Measurements from ENCODE around the gene NTHL1. TPM values are rescaled to one million over a fixed set of nuclear protein-coding genes. Genes with fewer than 3 reads are reported as not detected.

NTHL1 gene
- total and polyA plus RNA-seq, 2 donors (not counting 3 experiments of a cell fraction or from before 2014, with no cell fraction given): 39.8 to 65.8 TPM

GRCh38 chr16:2008631-2009163 is 38.9 kb downstream of the NTHL1 start:
- Histone ChIP-seq H3K9ac (replicated peaks; ENCODE audit: extremely low read depth, insufficient read depth, low read length) (peak overlapping the region; percentile 89), H3K4me1 (ENCODE audit: control insufficient read depth, extremely low read depth, insufficient read depth, low read length) (peaks cover 48% of the 10 kb centered on the region), H3K9me1 (replicated peaks; ENCODE audit: control insufficient read depth, extremely low read depth, insufficient read depth, low read length) (no peaks in the 10 kb centered on the region), H4K20me1 (replicated peaks; ENCODE audit: control insufficient read depth, extremely low read depth, insufficient read depth, low read length) (no peaks in the 10 kb centered on the region), H3K9me3 (replicated peaks; ENCODE audit: control insufficient read depth, insufficient read depth, low read length) (no peaks in the 10 kb centered on the region), H3K27ac (ENCODE audit: insufficient read depth, low read depth, low read length) (peak overlapping the region; percentile 82), H3K79me2 (ENCODE audit: control insufficient read depth, insufficient read depth, low read length) (peaks cover 60% of the 10 kb centered on the region), H3K4me3 (replicated peaks in 1 of 3; ENCODE audit: insufficient read depth in 1 of 3, low read depth in 1 of 3, low read length in 3 of 3) (peak overlapping the region; percentile 71 to 76 (median 72)), H2AFZ (ENCODE audit: low read depth, low read length) (no peak overlapping the region), H3K27me3 (ENCODE audit: control insufficient read depth in 2 of 2, insufficient read depth in 2 of 2, low read length in 2 of 2) (no peaks in the 10 kb centered on the region), H3K36me3 (ENCODE audit: control insufficient read depth in 2 of 2, extremely low read depth in 1 of 2, insufficient read depth in 2 of 2, low read length in 2 of 2) (no peaks in the 10 kb centered on the region), H3K4me2 (ENCODE audit: insufficient read depth, low read length) (peak overlapping the region; percentile 92)
- intact Hi-C loops (cut with micrococcal nuclease) (loop anchor here (1.0 to 2.0 kb wide), 2 partner anchors 44 to 147 kb away; partner anchors contain the start of genes RPS2 and TRAF7), dilution Hi-C loops (cut with MboI; ENCODE audit: extremely low pct_ligation_motif_present, low sequenced_read_pairs) (no loop called here)
- TF ChIP-seq POLR2A (IDR thresholded peaks at IDR 0.05; ENCODE audit: low read depth, low read length): no peak
- TF ChIP-seq POLR2AphosphoS5 (IDR thresholded peaks at IDR 0.05; ENCODE audit: insufficient read depth, low read depth, low read length): no peak
- no peak for TF ChIP-seq GATA2 (IDR thresholded peaks at IDR 0.05; ENCODE audit: insufficient read depth, insufficient read length, low read depth, low read length)
- no peak for TF ChIP-seq JUN (IDR thresholded peaks at IDR 0.05; ENCODE audit: borderline replicate concordance, insufficient read depth, insufficient read length, low read depth)
- no peak for TF ChIP-seq FOS (IDR thresholded peaks at IDR 0.05; ENCODE audit: borderline replicate concordance, insufficient read depth, low read length)
- peak; percentile 36 for DNase-seq (ENCODE audit: low read depth, low spot score)
- BruUV-seq (replicated peaks): no TSS peak
- FAIRE-seq: peak; percentile 56
- ChIA-PET CTCF (interaction anchor here (1.4 to 2.7 kb wide), 3 partner anchors 14 to 147 kb away, joined by 3 to 28 read pairs (median 10); partner anchors contain the start of gene TRAF7), POLR2A (interaction anchor here (0.6 to 1.0 kb wide), 2 partner anchors 14 to 138 kb away, joined by 3 to 4 read pairs; no protein-coding TSS in a partner anchor)

- POLR2A ChIA-PET: interaction anchor here (0.6 to 1.0 kb wide), 2 partner anchors 139 to 147 kb away, joined by 3 read pairs; partner anchors contain the start of gene TRAF7
- peaks cover 66% of the 10 kb centered on the region for H3K79me2 ChIP-seq (ENCODE audit: control insufficient read depth, insufficient read depth, low read length)
- peak overlapping the region; percentile 82 for H3K27ac ChIP-seq (ENCODE audit: insufficient read depth, low read depth, low read length)
- H3K4me1 ChIP-seq (ENCODE audit: control insufficient read depth, extremely low read depth, insufficient read depth, low read length): peaks cover 48% of the 10 kb centered on the region
- H2AFZ ChIP-seq (ENCODE audit: low read depth, low read length): no peak overlapping the region
- H3K27me3 ChIP-seq (ENCODE audit: control insufficient read depth in 2 of 2, insufficient read depth in 2 of 2, low read length in 2 of 2): no peaks in the 10 kb centered on the region
- peak overlapping the region; percentile 92 for H3K4me2 ChIP-seq (ENCODE audit: insufficient read depth, low read length)
- peak overlapping the region; percentile 89 for H3K9ac ChIP-seq (replicated peaks; ENCODE audit: extremely low read depth, insufficient read depth, low read length)
- intact Hi-C loops (cut with micrococcal nuclease) (loop anchor here (1.0 to 2.0 kb wide), 2 partner anchors 43 to 147 kb away; partner anchors contain the start of genes RPS2 and TRAF7), dilution Hi-C loops (cut with MboI; ENCODE audit: extremely low pct_ligation_motif_present, low sequenced_read_pairs) (no loop called here)
- CTCF ChIA-PET: interaction anchor here (0.8 to 2.7 kb wide), 8 partner anchors 8 to 147 kb away, joined by 3 to 28 read pairs (median 4); partner anchors contain the start of gene TRAF7
- H4K20me1 ChIP-seq (replicated peaks; ENCODE audit: control insufficient read depth, extremely low read depth, insufficient read depth, low read length): no peaks in the 10 kb centered on the region
- peak overlapping the region; percentile 71 to 76 (median 72) for H3K4me3 ChIP-seq (replicated peaks in 1 of 3; ENCODE audit: insufficient read depth in 1 of 3, low read depth in 1 of 3, low read length in 3 of 3)
- no peaks in the 10 kb centered on the region for H3K9me3 ChIP-seq (replicated peaks; ENCODE audit: control insufficient read depth, insufficient read depth, low read length)
- H3K9me1 ChIP-seq (replicated peaks; ENCODE audit: control insufficient read depth, extremely low read depth, insufficient read depth, low read length): no peaks in the 10 kb centered on the region
- FAIRE-seq: peak; percentile 73
- TF ChIP-seq MAX (IDR thresholded peaks at IDR 0.05; ENCODE audit: insufficient read depth, insufficient read length) (no peak), POLR2A (IDR thresholded peaks at IDR 0.05; ENCODE audit: low read depth, low read length) (peak; percentile 59), MYC (IDR thresholded peaks at IDR 0.05; ENCODE audit: low read depth, low read length) (no peak), EZH2 (IDR thresholded peaks at IDR 0.05; ENCODE audit: borderline replicate concordance, low read depth, low read length, severe bottlenecking) (no peak), FOS (IDR thresholded peaks at IDR 0.05; ENCODE audit: borderline replicate concordance, insufficient read depth, low read length) (no peak), JUN (IDR thresholded peaks at IDR 0.05; ENCODE audit: borderline replicate concordance, insufficient read depth, insufficient read length, low read depth) (no peak), POLR2AphosphoS5 (IDR thresholded peaks at IDR 0.05; ENCODE audit: insufficient read depth, low read depth, low read length) (peak; percentile 36), CTCF (IDR thresholded peaks at IDR 0.05; ENCODE audit: extremely low read depth in 1 of 2, insufficient read depth in 1 of 2, low read depth in 1 of 2, low read length in 2 of 2) (no peak), GATA2 (IDR thresholded peaks at IDR 0.05; ENCODE audit: insufficient read depth, insufficient read length, low read depth, low read length) (no peak)
- peaks cover 0 to 3% of the 10 kb centered on the region in 2 experiments for H3K36me3 ChIP-seq (ENCODE audit: control insufficient read depth in 2 of 2, extremely low read depth in 1 of 2, insufficient read depth in 2 of 2, low read length in 2 of 2)
- DNase-seq (ENCODE audit: low read depth, low spot score): peak; percentile 46
- BruUV-seq (replicated peaks): TSS peak; percentile 53
Observed at GRCh38 chr16:2008009-2008526, 39.6 kb downstream of the NTHL1 start.

Measured in endothelial cell of umbilical vein (primary cell).